Activated CD8-positive, alpha-beta memory T cell treated with anti-CD3 and anti-CD28 coated beads, Interleukin-2, amount 50 U/mL, for 24 hours (primary cell): Measurements from ENCODE around the gene RRAD.
A peak's percentile ranks its signal among the peaks of the same experiment; 100 is the strongest.

ENCODE experiments used
- DNase-seq: peaks from one replicate; pipeline ENCODE4 v3.0.0-alpha.2; 2020; ENCODE audit errors: extremely low read depth

Gene RRAD

GRCh38 chr16:66934138-66934838, 9.0 kb upstream of the RRAD start, which contains the start of gene CIAO2B:
Gene CIAO2B (minus strand): TSS chr16:66934402. CDS start chr16:66934364, 38 bp downstream.
- peak; percentile 58 for DNase-seq

- DNase-seq, result no peak
These were observed 8.4 kb upstream of the RRAD start for GRCh38 chr16:66933776-66934137.

- no peak for DNase-seq
These were observed 6.7 kb upstream of the RRAD start for GRCh38 chr16:66932076-66932475.

GRCh38 chr16:66931665-66932064, 6.3 kb upstream of the RRAD start:
- DNase-seq, result no peak

GRCh38 chr16:66930189-66930588, 4.9 kb upstream of the RRAD start:
- DNase-seq, result no peak

GRCh38 chr16:66928702-66929388, 3.5 kb upstream of the RRAD start:
- no peak for DNase-seq

GRCh38 chr16:66927918-66928649, 2.7 kb upstream of the RRAD start:
- no peak for DNase-seq

- DNase-seq, result no peak
These were observed 1.7 kb upstream of the RRAD start for GRCh38 chr16:66926961-66927436.

- DNase-seq, result no peak
These were observed 1.0 kb upstream of the RRAD start for GRCh38 chr16:66926171-66926947.

GRCh38 chr16:66924527-66925321, 611 bp downstream of the RRAD start:
- DNase-seq, result no peak

- DNase-seq, result no peak
These were observed 1.5 kb downstream of the RRAD start for GRCh38 chr16:66923866-66924265.

GRCh38 chr16:66923247-66923731, 2.0 kb downstream of the RRAD start:
- no peak for DNase-seq

- DNase-seq, result no peak
These were observed 3.4 kb downstream of the RRAD start for GRCh38 chr16:66921729-66922450.

GRCh38 chr16:66920924-66921680, 4.2 kb downstream of the RRAD start:
- DNase-seq, result no peak

- DNase-seq, result no peak
These were observed 5.1 kb downstream of the RRAD start for GRCh38 chr16:66920299-66920590.

GRCh38 chr16:66919569-66920298, 5.6 kb downstream of the RRAD start:
- no peak for DNase-seq

- no peak for DNase-seq
These were observed 6.3 kb downstream of the RRAD start, which contains the start of gene CDH16 for GRCh38 chr16:66918803-66919568. Gene CDH16 (minus strand): TSS chr16:66918885. CDS start chr16:66918065, 820 bp downstream.

GRCh38 chr16:66918355-66918754, 7.0 kb downstream of the RRAD start:
- DNase-seq, result no peak
